HG02884 (cell line): ENCODE measurements around the gene NF1.
"Not testable (repeated sequence)": the region's sequence is repeated elsewhere in the genome, so short reads cannot be mapped to it uniquely, and the experiment has no call there.

Experiments
- ATAC-seq: cut with Tn5 transposase; IDR thresholded peaks from one replicate; pipeline ENCODE4 v1.9.1; 2021; ENCODE audit warnings: mild to moderate bottlenecking, moderate library complexity; ENCODE audit not compliant: unreplicated experiment

Gene NF1, protein sequence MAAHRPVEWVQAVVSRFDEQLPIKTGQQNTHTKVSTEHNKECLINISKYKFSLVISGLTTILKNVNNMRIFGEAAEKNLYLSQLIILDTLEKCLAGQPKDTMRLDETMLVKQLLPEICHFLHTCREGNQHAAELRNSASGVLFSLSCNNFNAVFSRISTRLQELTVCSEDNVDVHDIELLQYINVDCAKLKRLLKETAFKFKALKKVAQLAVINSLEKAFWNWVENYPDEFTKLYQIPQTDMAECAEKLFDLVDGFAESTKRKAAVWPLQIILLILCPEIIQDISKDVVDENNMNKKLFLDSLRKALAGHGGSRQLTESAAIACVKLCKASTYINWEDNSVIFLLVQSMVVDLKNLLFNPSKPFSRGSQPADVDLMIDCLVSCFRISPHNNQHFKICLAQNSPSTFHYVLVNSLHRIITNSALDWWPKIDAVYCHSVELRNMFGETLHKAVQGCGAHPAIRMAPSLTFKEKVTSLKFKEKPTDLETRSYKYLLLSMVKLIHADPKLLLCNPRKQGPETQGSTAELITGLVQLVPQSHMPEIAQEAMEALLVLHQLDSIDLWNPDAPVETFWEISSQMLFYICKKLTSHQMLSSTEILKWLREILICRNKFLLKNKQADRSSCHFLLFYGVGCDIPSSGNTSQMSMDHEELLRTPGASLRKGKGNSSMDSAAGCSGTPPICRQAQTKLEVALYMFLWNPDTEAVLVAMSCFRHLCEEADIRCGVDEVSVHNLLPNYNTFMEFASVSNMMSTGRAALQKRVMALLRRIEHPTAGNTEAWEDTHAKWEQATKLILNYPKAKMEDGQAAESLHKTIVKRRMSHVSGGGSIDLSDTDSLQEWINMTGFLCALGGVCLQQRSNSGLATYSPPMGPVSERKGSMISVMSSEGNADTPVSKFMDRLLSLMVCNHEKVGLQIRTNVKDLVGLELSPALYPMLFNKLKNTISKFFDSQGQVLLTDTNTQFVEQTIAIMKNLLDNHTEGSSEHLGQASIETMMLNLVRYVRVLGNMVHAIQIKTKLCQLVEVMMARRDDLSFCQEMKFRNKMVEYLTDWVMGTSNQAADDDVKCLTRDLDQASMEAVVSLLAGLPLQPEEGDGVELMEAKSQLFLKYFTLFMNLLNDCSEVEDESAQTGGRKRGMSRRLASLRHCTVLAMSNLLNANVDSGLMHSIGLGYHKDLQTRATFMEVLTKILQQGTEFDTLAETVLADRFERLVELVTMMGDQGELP (N-terminal part only)

DNA sequence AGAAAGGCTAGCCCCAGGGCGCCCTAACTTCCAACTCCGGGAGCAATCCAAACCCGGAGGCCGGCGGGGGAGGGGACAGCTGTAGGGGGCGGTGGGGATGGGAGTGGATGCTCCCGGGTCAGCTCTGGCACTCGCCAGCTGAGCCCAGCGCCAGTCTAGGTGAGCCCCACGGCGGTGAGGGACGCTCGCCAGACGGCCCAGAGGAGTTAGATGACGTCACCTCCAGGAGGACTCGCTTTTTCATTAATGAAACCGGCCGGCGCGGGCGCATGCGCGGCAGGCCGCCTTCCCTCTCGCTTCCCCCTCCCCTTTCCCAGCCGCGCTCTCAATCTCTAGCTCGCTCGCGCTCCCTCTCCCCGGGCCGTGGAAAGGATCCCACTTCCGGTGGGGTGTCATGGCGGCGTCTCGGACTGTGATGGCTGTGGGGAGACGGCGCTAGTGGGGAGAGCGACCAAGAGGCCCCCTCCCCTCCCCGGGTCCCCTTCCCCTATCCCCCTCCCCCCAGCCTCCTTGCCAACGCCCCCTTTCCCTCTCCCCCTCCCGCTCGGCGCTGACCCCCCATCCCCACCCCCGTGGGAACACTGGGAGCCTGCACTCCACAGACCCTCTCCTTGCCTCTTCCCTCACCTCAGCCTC lies at the start of gene NF1:
TSS of gene NF1 (plus strand) at position 378 of the 636 bp plus-strand sequence. CDS start 333 bp downstream, outside the sequence.
- peak; percentile 81 for ATAC-seq

GRCh38 chr17:31046856-31047425 lies 47.8 kb upstream of the NF1 start:
- not testable (repeated sequence) for ATAC-seq

- ATAC-seq, result no peak
Observed at GRCh38 chr17:31048142-31048541, 46.6 kb upstream of the NF1 start.

DNA sequence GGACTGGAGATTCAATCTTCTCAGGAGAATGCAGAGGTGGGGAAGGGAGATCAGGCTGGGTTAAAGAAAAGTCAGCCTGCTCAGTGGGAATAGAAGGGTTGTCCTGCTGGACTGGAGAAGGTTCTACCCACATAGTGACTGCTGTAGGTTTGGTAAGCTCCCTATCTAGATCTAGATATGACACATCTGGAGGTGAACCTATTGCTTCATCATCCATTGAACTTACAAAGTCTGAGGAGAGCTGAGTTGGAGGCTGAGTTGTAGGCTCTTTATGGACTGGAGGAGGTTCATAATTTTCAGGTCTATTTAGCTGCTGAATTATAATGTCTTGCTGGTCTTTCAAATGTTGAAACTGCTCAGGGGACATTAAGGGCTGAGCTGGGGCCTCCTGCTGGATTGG lies 46.0 kb upstream of the NF1 start:
- ATAC-seq, result no peak

GRCh38 chr17:31050948-31051347 lies 43.8 kb upstream of the NF1 start:
- no peak for ATAC-seq

GRCh38 chr17:31051506-31051905 lies 43.3 kb upstream of the NF1 start:
- ATAC-seq, result no peak

DNA sequence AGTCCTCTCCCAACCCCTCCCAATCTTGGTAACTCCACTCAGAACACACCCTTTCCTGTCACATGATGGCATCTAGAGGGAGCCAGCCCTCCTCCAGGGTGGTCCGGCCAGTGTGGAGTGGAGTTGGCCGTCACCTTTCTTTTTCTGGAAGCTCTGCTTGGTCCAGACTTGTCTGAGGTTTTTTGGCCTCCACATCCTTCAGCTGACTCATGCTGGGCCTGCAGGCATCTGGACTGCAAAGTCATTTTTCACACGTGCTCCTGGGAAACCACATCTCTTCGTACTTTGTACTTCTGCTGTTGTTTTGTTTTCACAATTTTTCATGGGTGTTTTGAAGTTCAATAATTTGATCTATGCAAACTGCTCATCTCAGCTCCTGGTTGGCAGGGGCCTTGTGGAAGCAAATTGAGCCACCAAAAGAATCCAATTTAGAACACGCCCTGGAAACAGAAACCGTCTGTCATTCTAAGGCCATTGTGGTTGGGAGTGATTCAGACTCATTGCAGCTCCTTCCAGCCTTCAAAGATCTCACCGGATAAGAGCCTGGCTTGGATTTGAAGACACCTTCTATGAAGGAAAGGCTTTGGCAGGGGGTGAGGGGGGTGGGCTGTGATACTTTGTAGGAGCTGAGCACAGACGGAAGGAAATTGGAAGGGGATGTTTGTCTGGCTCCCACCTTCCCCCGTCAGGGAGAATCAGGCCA lies 42.4 kb upstream of the NF1 start:
- ATAC-seq, result no peak

- ATAC-seq, result no peak
Observed at GRCh38 chr17:31053071-31053470, 41.7 kb upstream of the NF1 start.

DNA sequence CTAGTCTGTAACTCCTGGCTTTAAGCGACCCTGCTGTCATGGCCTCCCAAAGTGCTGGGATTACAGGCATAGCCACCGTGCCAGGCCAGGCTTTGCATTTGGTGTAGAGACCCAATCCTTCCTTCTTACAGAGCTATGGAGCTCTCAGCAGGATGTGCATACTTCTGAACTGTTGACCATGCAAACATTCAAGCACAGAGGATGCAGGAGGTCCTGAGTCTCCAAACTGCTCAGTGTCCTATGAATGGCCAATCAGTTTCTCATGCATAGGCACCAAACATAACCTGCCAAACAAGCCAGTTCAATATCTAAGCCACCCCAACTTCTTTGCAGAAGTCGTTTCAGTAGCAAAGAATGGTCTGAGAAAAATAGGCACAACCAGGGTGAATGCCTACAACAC lies 40.0 kb upstream of the NF1 start:
- ATAC-seq, result no peak

- no peak for ATAC-seq
Observed at GRCh38 chr17:31058976-31059375, 35.8 kb upstream of the NF1 start.

DNA sequence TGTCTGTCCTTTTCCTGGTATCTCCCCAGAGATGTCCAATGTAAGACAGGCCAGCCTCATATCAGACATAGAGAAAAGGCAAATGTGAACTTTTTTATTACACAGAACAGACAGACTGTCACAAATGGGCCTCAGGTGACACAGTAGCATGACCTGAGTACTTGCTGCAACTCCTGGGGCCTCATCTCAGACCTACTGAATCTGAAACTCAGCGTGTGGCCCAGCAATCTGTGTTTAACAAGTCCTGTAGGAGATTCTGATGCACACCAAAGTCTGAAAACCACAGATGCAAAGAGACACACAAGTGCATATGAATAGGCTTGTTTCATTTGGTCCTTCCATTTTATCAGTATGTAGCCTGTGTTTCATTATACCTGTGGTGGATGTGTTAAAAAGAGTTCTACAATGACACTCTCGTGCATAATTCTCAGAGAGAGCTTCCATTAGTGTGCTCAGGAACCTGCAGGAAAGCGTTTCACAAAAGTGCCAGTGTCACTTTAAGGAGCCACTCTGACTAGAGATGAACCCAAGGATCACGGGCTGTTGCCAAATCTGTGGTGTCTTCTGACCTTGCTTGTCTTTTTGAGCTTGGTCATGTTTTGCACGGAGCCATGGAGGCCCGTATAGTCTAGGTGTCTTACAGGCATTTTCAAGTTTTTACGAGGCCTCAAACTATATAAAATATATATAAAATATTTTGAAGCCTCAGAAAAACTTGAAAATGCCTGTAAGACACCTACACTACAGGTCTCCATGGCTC lies 33.8 kb upstream of the NF1 start:
- no peak for ATAC-seq

DNA sequence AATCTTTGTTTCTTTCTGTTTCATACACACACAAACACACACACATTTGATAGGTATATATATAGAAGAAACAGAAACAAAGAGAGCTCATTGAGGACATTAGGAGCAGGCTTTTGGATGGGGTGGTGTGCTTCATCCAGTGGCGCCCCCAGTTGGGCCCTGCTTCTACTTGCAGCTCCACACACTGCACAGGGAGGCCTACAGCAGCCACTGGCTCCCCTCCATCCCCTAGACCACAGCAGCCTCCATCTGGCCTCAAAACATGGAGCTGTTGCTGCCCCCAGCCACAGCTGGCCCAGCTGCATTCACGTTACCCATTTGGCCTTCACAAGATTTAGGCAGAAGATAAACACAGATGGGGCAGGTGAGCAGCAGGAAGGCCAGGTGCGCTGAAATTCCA lies 33.1 kb upstream of the NF1 start:
- ATAC-seq, result no peak

DNA sequence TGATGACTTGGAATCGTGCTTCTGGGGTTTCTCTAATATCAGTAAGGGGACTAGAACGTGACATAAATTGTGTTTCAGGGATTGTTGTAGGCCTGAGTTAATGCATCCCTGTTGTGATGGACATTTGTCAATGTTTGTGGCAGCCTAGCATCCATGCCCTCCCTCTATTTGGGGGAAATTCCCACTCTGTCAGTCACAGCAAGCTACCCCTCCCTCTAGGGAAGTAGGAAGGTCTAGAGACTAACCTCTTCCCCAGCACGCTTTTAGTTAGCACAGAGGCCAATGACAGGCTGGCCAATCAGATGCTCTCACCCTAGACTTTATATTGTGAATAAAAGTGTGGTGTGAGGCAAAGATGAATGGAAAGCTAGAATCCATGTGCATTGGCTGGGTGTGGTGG lies 32.4 kb upstream of the NF1 start:
- ATAC-seq, result no peak

- ATAC-seq, result no peak
Observed at GRCh38 chr17:31064707-31065106, 30.1 kb upstream of the NF1 start.

GRCh38 chr17:31067691-31068184 lies 27.0 kb upstream of the NF1 start:
- no peak for ATAC-seq

- no peak for ATAC-seq
Observed at GRCh38 chr17:31068291-31068690, 26.5 kb upstream of the NF1 start.

- no peak for ATAC-seq
Observed at GRCh38 chr17:31072186-31072585, 22.6 kb upstream of the NF1 start.

GRCh38 chr17:31073411-31073810 lies 21.4 kb upstream of the NF1 start:
- no peak for ATAC-seq
